ENCODE measurements around the gene HMGN5. TPM values are rescaled to one million over a fixed set of nuclear protein-coding genes. Genes with fewer than 3 reads are reported as not detected.

Gene HMGN5
- polyA plus RNA-seq, 12 donors = 4.1 to 33.3 (median 6.6) TPM; not detected in 1

GRCh38 chrX:81121513-81122363 lies 80.0 kb downstream of the HMGN5 start:
- peak; percentile 92 for DNase-seq

GRCh38 chrX:81120936-81121371 lies 80.8 kb downstream of the HMGN5 start:
- DNase-seq = peak; percentile 49

- DNase-seq = no peak
Observed at GRCh38 chrX:81120258-81120935, 81.3 kb downstream of the HMGN5 start.

- no peak for DNase-seq
Observed at GRCh38 chrX:81114757-81115156, 87.0 kb downstream of the HMGN5 start.

- no peak for DNase-seq
Observed at GRCh38 chrX:81110286-81110685, 91.4 kb downstream of the HMGN5 start.

- no peak for DNase-seq
Observed at GRCh38 chrX:81082649-81083048, 119.1 kb downstream of the HMGN5 start.

Other genes with a start within 250 kb of the HMGN5 start
- gene SH3BGRL, start 189 bp upstream of the HMGN5 start, polyA plus RNA-seq (ENCODE audit: insufficient read length in 12 of 12) = 100 to 1,000 TPM in 4 of 12 donors, 10 to 100 TPM in 7, not detected in 1; 65.2 to 138 (median 96.5) TPM

Data from muscle of arm (tissue), 12 donors.